Cardiac fibroblast (primary cell): ENCODE measurements around the gene SUGCT.
"Not testable (repeated sequence)": the region's sequence is repeated elsewhere in the genome, so short reads cannot be mapped to it uniquely, and the experiment has no call there.

Source experiments
- DNase-seq, 2 donors: peaks; one replicate each; pipeline versions ENCODE4 v3.0.0 to v3.0.0-alpha.2; 2010; ENCODE audit warnings: low read depth in 2 of 2
- H3K4me3 ChIP-seq, 2 donors: replicated peaks in 1 of 2; 1 replicate in 1 of 2; 2 replicates in 1 of 2; pipeline ENCODE4 v1.5.1; 2011; ENCODE audit warnings: low read depth in 2 of 2, low read length in 2 of 2, mild to moderate bottlenecking in 2 of 2, moderate library complexity in 1 of 2
- CTCF ChIP-seq: IDR thresholded peaks from one replicate; pipeline ENCODE4 v1.5.1; 2011; ENCODE audit warnings: low read depth, mild to moderate bottlenecking, low read length, inconsistent platforms

The SUGCT gene

DNA sequence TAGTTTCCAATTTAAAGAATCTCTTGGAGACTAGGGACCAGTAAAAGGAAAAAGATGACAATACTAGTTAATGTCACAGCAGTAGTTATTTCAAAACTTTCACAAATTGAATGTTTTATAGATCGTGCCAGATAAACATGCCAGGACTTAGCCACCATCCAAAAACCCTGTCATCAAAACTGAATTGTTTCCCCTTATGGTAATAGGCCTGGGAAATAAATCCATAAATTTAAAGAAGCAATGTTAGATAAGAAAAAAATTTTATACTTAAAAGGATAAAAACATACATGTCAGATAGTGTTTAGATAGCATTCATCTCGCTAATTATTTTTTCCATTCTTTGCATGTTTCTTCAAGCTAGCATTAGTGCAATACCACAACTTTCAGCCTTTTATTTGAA is 71.2 kb downstream of the SUGCT start:
- TF ChIP-seq CTCF, result no peak
- no peak for DNase-seq
- H3K4me3 ChIP-seq, result no peak overlapping the region

GRCh38 chr7:40211276-40212003 is 76.6 kb downstream of the SUGCT start:
- peak in 1 of 2 donors; percentile 72 for DNase-seq
- no peak overlapping the region for H3K4me3 ChIP-seq
- TF ChIP-seq CTCF, result no peak

DNA sequence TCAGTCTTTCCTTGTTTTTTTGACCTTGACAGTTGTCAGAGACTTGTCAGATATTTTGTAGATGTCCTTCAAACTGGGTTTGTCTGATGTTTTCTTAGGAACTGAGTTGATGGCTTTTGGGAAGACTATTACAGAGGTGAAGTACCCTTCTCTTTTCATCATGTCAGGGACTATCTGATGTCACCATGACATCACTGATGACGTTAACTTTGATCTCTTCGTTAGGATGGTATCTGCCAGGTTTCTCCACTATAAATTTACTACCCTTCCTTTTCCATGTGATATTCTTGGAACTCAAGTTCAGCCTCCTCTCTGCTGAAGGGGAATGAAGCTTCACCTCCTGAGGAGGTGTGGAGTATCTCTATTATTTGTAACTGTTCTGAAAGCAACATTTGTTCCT is 78.5 kb downstream of the SUGCT start:
- no peak for DNase-seq
- no peak for TF ChIP-seq CTCF

DNA sequence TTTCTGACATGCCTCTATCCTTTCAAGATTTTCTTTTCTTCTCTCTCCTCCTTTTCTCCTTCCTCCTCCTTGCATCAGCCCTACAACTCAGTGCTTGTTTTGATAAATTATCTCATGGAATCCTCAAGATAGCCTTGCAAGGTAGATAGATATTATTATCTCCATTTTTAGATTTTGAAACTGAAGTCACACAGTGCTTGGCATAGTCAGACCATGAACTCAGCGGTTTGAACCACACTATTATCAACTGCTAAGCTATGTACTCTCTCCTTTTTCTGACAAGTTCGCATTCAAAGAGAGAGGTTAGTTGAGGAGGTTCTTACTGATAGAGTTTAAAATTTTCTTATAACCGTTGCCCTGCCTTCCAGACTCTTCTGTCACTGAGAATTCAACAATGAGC is 79.1 kb downstream of the SUGCT start:
- DNase-seq, result peak in 1 of 2 donors; percentile 58
- TF ChIP-seq CTCF, result no peak
- no peak overlapping the region for H3K4me3 ChIP-seq

More for the DNA sequence above, 78.5 kb downstream of the SUGCT start:
- no peak overlapping the region for H3K4me3 ChIP-seq

DNA sequence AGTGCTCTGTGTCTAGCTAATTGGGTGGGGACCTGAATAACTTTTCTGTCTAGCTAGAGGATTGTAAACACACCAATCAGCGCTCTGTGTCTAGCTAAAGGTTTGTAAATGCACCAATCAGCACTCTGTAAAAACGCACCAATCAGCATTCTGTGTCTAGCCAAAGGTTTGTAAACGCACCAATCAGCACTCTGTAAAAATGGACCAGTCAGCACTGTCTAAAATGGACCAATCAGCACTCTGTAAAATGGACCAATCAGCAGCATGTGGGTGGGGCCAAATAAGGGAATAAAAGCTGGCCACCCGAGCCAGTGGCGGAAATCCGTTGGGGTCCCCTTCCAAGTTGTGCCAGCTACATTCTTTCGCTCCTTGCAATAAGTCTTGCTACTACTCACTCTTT is 83.8 kb downstream of the SUGCT start:
- not testable (repeated sequence) for DNase-seq

GRCh38 chr7:40219917-40220316 is 85.1 kb downstream of the SUGCT start:
- no peak overlapping the region for H3K4me3 ChIP-seq
- no peak for TF ChIP-seq CTCF
- peak; percentile 70 to 93 for DNase-seq

More for the DNA sequence above, 83.8 kb downstream of the SUGCT start:
- H3K4me3 ChIP-seq, result not testable (repeated sequence)

- no peak for TF ChIP-seq CTCF
- DNase-seq, result peak; percentile 47 to 81
- no peak overlapping the region for H3K4me3 ChIP-seq
Observed at GRCh38 chr7:40220421-40220911, 85.7 kb downstream of the SUGCT start.
